GM19025 (cell line): ENCODE data around the gene RPTOR.

Experiments used
- ATAC-seq: cut with Tn5 transposase; IDR thresholded peaks from one replicate; pipeline ENCODE4 v1.9.1; 2021; ENCODE audit warnings: mild to moderate bottlenecking, low read depth, moderate library complexity; ENCODE audit not compliant: unreplicated experiment

RPTOR gene

GRCh38 chr17:80957461-80957941 is 412.9 kb downstream of the RPTOR start:
- ATAC-seq = no peak

- ATAC-seq = no peak
Observed at GRCh38 chr17:80959330-80960036, 414.8 kb downstream of the RPTOR start.

GRCh38 chr17:80960037-80960796 is 415.6 kb downstream of the RPTOR start:
- no peak for ATAC-seq

GRCh38 chr17:80960797-80961452 is 416.3 kb downstream of the RPTOR start:
- no peak for ATAC-seq

GRCh38 chr17:80961541-80962330 is 417.1 kb downstream of the RPTOR start:
- no peak for ATAC-seq

GRCh38 chr17:80962356-80963329 is 418.0 kb downstream of the RPTOR start:
- no peak for ATAC-seq

- no peak for ATAC-seq
Observed at GRCh38 chr17:80963812-80964543, 419.3 kb downstream of the RPTOR start.

GRCh38 chr17:80964544-80964856 is 419.9 kb downstream of the RPTOR start:
- no peak for ATAC-seq

- no peak for ATAC-seq
Observed at GRCh38 chr17:80964859-80965580, 420.4 kb downstream of the RPTOR start.

GRCh38 chr17:80965606-80966005 is 421.0 kb downstream of the RPTOR start:
- no peak for ATAC-seq

- ATAC-seq = no peak
Observed at GRCh38 chr17:80967404-80967872, 422.8 kb downstream of the RPTOR start.

- ATAC-seq = no peak
Observed at GRCh38 chr17:80968602-80969029, 424.0 kb downstream of the RPTOR start.

GRCh38 chr17:80969030-80969673 is 424.5 kb downstream of the RPTOR start:
- no peak for ATAC-seq

GRCh38 chr17:80969674-80970043 is 425.0 kb downstream of the RPTOR start:
- no peak for ATAC-seq

- no peak for ATAC-seq
Observed at GRCh38 chr17:80970044-80970761, 425.6 kb downstream of the RPTOR start.

GRCh38 chr17:80970762-80971703 is 426.4 kb downstream of the RPTOR start:
- no peak for ATAC-seq
